Activated CD8-positive, alpha-beta T cell treated with anti-CD3 and anti-CD28 coated beads for 36 hours (primary cell): ENCODE results near the gene LYRM7. TPM values are rescaled to one million over a fixed set of nuclear protein-coding genes. Genes with fewer than 3 reads are reported as not detected.

Experiments used
- ATAC-seq: fragments of 200-7000 bp; cut with Tn5 transposase; one replicate; pipeline ENCODE4 v1.10.0; 2021; ENCODE audit warnings: mild to moderate bottlenecking, moderate library complexity
- CTCF ChIA-PET: fragments of 350-600 bp; sonication (Branson Sonifier 250); formaldehyde crosslinking; loops from one replicate; lab custom pipeline; 2021; ENCODE audit warnings: antibody characterized with exemption; lab: Charles Lee
- POLR2A ChIA-PET: fragments of 350-600 bp; sonication (Branson Sonifier 250); formaldehyde crosslinking; loops from one replicate; lab custom pipeline; 2021; ENCODE audit warnings: antibody characterized with exemption; lab: Charles Lee
- DNase-seq: peaks from one replicate; pipeline ENCODE4 v3.0.0-alpha.2; 2020
- H3K27ac Mint-ChIP-seq: one replicate; pipeline ENCODE4 v1.8.0; 2021; ENCODE audit warnings: mild to moderate bottlenecking, mixed read lengths
- H3K27me3 Mint-ChIP-seq: one replicate; pipeline ENCODE4 v1.8.0; 2021; ENCODE audit warnings: mixed read lengths
- H3K36me3 Mint-ChIP-seq: one replicate; pipeline ENCODE4 v1.8.0; 2021; ENCODE audit warnings: low read depth, mixed read lengths
- H3K4me1 Mint-ChIP-seq: one replicate; pipeline ENCODE4 v1.8.0; 2021; ENCODE audit warnings: low read depth, mixed read lengths
- H3K4me3 Mint-ChIP-seq: one replicate; pipeline ENCODE4 v1.8.0; 2021; ENCODE audit warnings: mild to moderate bottlenecking, moderate library complexity, mixed read lengths
- H3K9me3 Mint-ChIP-seq: one replicate; pipeline ENCODE4 v1.8.0; 2021; ENCODE audit warnings: mixed read lengths
- CTCF ChIP-seq: fragments of 200-600 bp; IDR thresholded peaks from one replicate; pipeline ENCODE4 v1.8.0; 2022; ENCODE audit warnings: antibody characterized with exemption, mild to moderate bottlenecking
- intact Hi-C: fragments of 100-400 bp; cut with micrococcal nuclease; formaldehyde crosslinking; loops from one replicate; pipeline ENCODE4 v1.10.0; 2022
- total RNA-seq, 2 experiments: library from RNA; stranded (reverse); gene quantifications; one replicate each; pipeline ENCODE4 v1.2.3, GENCODE V29; 2021

LYRM7 gene
- total RNA-seq, 2 experiments from 2014 or later, result 23.2 to 24.0 TPM

GRCh38 chr5:131228646-131229045 lies 57.9 kb downstream of the LYRM7 start:
- no peak overlapping the region for H3K4me3 Mint-ChIP-seq
- H3K36me3 Mint-ChIP-seq, result no peaks in the 10 kb centered on the region
- H3K27me3 Mint-ChIP-seq, result no peaks in the 10 kb centered on the region
- ATAC-seq, result no peak
- H3K27ac Mint-ChIP-seq, result no peak overlapping the region
- peaks cover 17% of the 10 kb centered on the region for H3K4me1 Mint-ChIP-seq
- intact Hi-C loops, result no loop called here
- DNase-seq, result no peak
- ChIA-PET POLR2A (interaction anchor here (0.9 kb wide), 1 partner anchor 10 kb away, joined by 4 read pairs; no protein-coding TSS in a partner anchor), CTCF (interaction anchor here (0.7 kb wide), 1 partner anchor 495 kb away, joined by 3 read pairs; no protein-coding TSS in a partner anchor)
- H3K9me3 Mint-ChIP-seq, result no peaks in the 10 kb centered on the region
- TF ChIP-seq CTCF, result no peak

- intact Hi-C loops, result no loop called here
- no peaks in the 10 kb centered on the region for H3K27me3 Mint-ChIP-seq
- no peaks in the 10 kb centered on the region for H3K36me3 Mint-ChIP-seq
Measured at GRCh38 chr5:131229623-131230022, 58.9 kb downstream of the LYRM7 start.

GRCh38 chr5:131230406-131230805 lies 59.7 kb downstream of the LYRM7 start:
- DNase-seq, result no peak
- CTCF ChIA-PET, result interaction anchor here (1.5 kb wide), 1 partner anchor 15 kb away, joined by 5 read pairs; no protein-coding TSS in a partner anchor
- intact Hi-C loops, result no loop called here
- H3K27me3 Mint-ChIP-seq, result no peaks in the 10 kb centered on the region
- ATAC-seq, result no peak
- no peaks in the 10 kb centered on the region for H3K9me3 Mint-ChIP-seq
- peaks cover 17% of the 10 kb centered on the region for H3K4me1 Mint-ChIP-seq
- POLR2A ChIA-PET, result no interaction called here
- no peaks in the 10 kb centered on the region for H3K36me3 Mint-ChIP-seq
- no peak for TF ChIP-seq CTCF
- H3K27ac Mint-ChIP-seq, result no peak overlapping the region
- H3K4me3 Mint-ChIP-seq, result no peak overlapping the region

More at GRCh38 chr5:131229623-131230022, 58.9 kb downstream of the LYRM7 start:
- Mint-ChIP-seq H3K9me3 (no peaks in the 10 kb centered on the region), H3K27ac (no peak overlapping the region), H3K4me1 (peaks cover 17% of the 10 kb centered on the region), H3K4me3 (no peak overlapping the region)
- DNase-seq (no peak), ATAC-seq (no peak)
- ChIA-PET CTCF (interaction anchor here (1.5 kb wide), 1 partner anchor 14 kb away, joined by 5 read pairs; no protein-coding TSS in a partner anchor), POLR2A (no interaction called here)
- TF ChIP-seq CTCF, result no peak

GRCh38 chr5:131239686-131240085 lies 68.9 kb downstream of the LYRM7 start:
- ATAC-seq (no peak), DNase-seq (no peak)
- H3K27ac Mint-ChIP-seq, result no peak overlapping the region
- ChIA-PET POLR2A (interaction anchor here (1.1 to 1.9 kb wide), 2 partner anchors 13 to 15 kb away, joined by 5 to 7 read pairs; no protein-coding TSS in a partner anchor), CTCF (interaction anchor here (1.2 to 1.6 kb wide), 4 partner anchors 10 to 25 kb away, joined by 3 to 5 read pairs (median 3); no protein-coding TSS in a partner anchor)
- no peak for TF ChIP-seq CTCF
- H3K27me3 Mint-ChIP-seq, result no peaks in the 10 kb centered on the region
- no peaks in the 10 kb centered on the region for H3K36me3 Mint-ChIP-seq
- intact Hi-C loops, result no loop called here
- H3K4me3 Mint-ChIP-seq, result no peak overlapping the region
- peaks cover 12% of the 10 kb centered on the region for H3K4me1 Mint-ChIP-seq
- H3K9me3 Mint-ChIP-seq, result no peaks in the 10 kb centered on the region

GRCh38 chr5:131242728-131243255 lies 72.0 kb downstream of the LYRM7 start:
- intact Hi-C loops, result no loop called here
- peaks cover 13% of the 10 kb centered on the region for H3K4me1 Mint-ChIP-seq
- CTCF ChIA-PET, result no interaction called here
- peaks cover 1% of the 10 kb centered on the region for H3K36me3 Mint-ChIP-seq
- POLR2A ChIA-PET, result interaction anchor here (1.1 kb wide), 1 partner anchor 12 kb away, joined by 3 read pairs; no protein-coding TSS in a partner anchor
- H3K27me3 Mint-ChIP-seq, result no peaks in the 10 kb centered on the region
- H3K9me3 Mint-ChIP-seq, result peaks cover 2% of the 10 kb centered on the region
- TF ChIP-seq CTCF, result no peak
- no peak for DNase-seq
- H3K27ac Mint-ChIP-seq, result no peak overlapping the region
- H3K4me3 Mint-ChIP-seq, result no peak overlapping the region
- peak; percentile 84 for ATAC-seq
